Hepatocyte (in vitro differentiated cells): Measurements from ENCODE around the gene INSRR.

Experiments used
- EZH2phosphoT487 ChIP-seq: fragments of 200-600 bp; sonication (generic); IDR thresholded peaks from one replicate; pipeline ENCODE4 v1.6.1; 2018; ENCODE audit warnings: antibody characterized with exemption, mild to moderate bottlenecking, low read depth, moderate library complexity; ENCODE audit not compliant: unreplicated experiment, severe bottlenecking
- TF ChIP-seq, protein P1 (sequence below): fragments of 200-600 bp; sonication (generic); IDR thresholded peaks from 2 replicates; pipeline ENCODE4 v1.5.1; 2016; ENCODE audit warnings: antibody characterized with exemption, mild to moderate bottlenecking; ENCODE audit not compliant: poor library complexity

DNA sequence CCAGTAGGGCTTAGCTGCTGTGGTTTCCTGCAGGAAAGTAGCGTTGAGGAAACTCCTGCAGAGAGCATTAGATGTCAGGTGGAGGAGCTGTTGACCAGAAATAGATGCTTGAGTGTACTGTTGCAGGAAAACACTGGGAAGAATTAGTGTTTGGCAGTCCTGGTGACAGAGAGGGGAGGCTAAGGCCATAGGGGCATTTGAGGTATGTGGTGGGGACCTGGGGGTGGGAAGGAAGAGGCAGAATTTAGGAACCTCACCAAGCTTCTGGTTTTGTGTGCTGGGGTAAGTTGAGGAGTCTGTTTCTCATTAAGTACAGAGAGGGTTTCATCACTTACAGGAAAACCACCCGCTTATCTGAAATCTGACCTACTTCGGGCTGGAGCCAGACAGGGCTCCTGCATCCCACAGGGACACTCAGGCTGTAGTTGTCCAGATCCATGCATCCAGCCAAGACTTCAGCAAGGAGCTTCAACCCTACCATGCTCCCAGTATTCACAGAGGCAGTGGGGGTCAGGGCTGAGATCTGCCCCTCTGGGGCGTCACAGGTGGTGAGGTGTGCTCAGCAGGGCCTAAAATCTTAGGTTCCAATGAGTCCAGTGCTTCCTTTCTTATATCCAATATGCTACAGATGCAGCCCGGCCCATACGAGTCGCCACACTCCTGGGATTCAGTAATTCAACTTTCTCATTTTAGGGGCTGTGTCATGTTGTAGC, 57.4 kb downstream of the INSRR start:
- TF ChIP-seq, protein P1, sequence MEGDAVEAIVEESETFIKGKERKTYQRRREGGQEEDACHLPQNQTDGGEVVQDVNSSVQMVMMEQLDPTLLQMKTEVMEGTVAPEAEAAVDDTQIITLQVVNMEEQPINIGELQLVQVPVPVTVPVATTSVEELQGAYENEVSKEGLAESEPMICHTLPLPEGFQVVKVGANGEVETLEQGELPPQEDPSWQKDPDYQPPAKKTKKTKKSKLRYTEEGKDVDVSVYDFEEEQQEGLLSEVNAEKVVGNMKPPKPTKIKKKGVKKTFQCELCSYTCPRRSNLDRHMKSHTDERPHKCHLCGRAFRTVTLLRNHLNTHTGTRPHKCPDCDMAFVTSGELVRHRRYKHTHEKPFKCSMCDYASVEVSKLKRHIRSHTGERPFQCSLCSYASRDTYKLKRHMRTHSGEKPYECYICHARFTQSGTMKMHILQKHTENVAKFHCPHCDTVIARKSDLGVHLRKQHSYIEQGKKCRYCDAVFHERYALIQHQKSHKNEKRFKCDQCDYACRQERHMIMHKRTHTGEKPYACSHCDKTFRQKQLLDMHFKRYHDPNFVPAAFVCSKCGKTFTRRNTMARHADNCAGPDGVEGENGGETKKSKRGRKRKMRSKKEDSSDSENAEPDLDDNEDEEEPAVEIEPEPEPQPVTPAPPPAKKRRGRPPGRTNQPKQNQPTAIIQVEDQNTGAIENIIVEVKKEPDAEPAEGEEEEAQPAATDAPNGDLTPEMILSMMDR: peak; percentile 36
- TF ChIP-seq EZH2phosphoT487: no peak
